ENCODE results near the gene GALNT17. TPM values are rescaled to one million over a fixed set of nuclear protein-coding genes. Genes with fewer than 3 reads are reported as not detected.

The GALNT17 gene
- total RNA-seq, 4 donors from 2014 or later = 66.0 to 97.9 (median 76.0) TPM

GRCh38 chr7:71221549-71221948 is 89.6 kb downstream of the GALNT17 start:
- Histone ChIP-seq H3K36me3 (no peaks in the 10 kb centered on the region), H3K9me3 (peaks cover 0 to 30% (median 5%) of the 10 kb centered on the region in 4 donors), H3K27ac (peak overlapping the region in 3 of 4 donors; percentile 37 to 80 (median 79)), H3K4me1 (peaks cover 0 to 15% (median 0%) of the 10 kb centered on the region in 4 donors), H3K4me3 (no peak overlapping the region), H3K27me3 (no peaks in the 10 kb centered on the region)
- DNase-seq (ENCODE audit: low spot score in 2 of 2) = no peak
- WGBS, 2 donors = 24 to 35% methylated on average over 3 of the region's 3 CpGs
- TF ChIP-seq POLR2A (IDR thresholded peaks at IDR 0.05) (no peak), EP300 (IDR thresholded peaks at IDR 0.05) (peak in 1 of 2 donors; percentile 42)

GRCh38 chr7:71227126-71227525 is 95.2 kb downstream of the GALNT17 start:
- no peak for DNase-seq (ENCODE audit: low spot score in 2 of 2)
- no peaks in the 10 kb centered on the region for H3K27me3 ChIP-seq
- H3K27ac ChIP-seq = no peak overlapping the region
- H3K4me1 ChIP-seq = peaks cover 0 to 7% (median 0%) of the 10 kb centered on the region in 4 donors
- TF ChIP-seq POLR2A (IDR thresholded peaks at IDR 0.05) = no peak
- H3K36me3 ChIP-seq = no peaks in the 10 kb centered on the region
- H3K9me3 ChIP-seq = peaks cover 0 to 19% (median 0%) of the 10 kb centered on the region in 4 donors
- WGBS, 2 donors = 81 to 83% methylated on average over 5 of the region's 5 CpGs
- no peak overlapping the region for H3K4me3 ChIP-seq

- Histone ChIP-seq H3K36me3 (no peaks in the 10 kb centered on the region), H3K27me3 (no peaks in the 10 kb centered on the region), H3K4me3 (no peak overlapping the region), H3K27ac (peak overlapping the region in 1 of 4 donors; percentile 2), H3K4me1 (peaks cover 0 to 4% (median 0%) of the 10 kb centered on the region in 4 donors), H3K9me3 (peaks cover 0 to 19% (median 0%) of the 10 kb centered on the region in 4 donors)
- DNase-seq (ENCODE audit: low spot score in 2 of 2) = no peak
- WGBS, 2 donors = 74 to 83% methylated on average over 10 of the region's 10 CpGs
- TF ChIP-seq CTCF (IDR thresholded peaks at IDR 0.05) (no peak), POLR2A (IDR thresholded peaks at IDR 0.05) (no peak), EP300 (IDR thresholded peaks at IDR 0.05) (no peak)
These were observed 97.2 kb downstream of the GALNT17 start for GRCh38 chr7:71229148-71229547.

DNA sequence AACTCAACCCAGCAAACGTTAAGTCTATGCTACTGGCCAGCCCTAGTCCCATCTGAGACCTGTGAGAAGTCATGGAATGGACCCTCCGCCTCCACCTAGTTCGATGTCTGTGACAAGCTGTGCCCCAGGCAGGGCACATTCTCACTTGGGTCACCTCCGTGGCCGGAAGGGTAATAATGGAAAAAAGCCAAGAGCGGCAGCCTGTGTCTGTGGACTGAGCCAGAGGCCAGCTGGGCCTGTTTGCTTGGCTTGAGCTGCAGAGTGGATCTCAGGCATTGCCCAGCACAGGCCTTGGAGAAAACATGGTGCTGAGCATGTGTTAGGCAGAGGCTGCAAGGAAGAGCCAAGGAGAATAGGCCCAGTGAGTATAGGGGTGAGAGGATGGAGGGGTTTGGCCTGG is 97.8 kb downstream of the GALNT17 start:
- H3K27ac ChIP-seq = peak overlapping the region in 2 of 4 donors; percentile 2 to 9
- H3K36me3 ChIP-seq = no peaks in the 10 kb centered on the region
- H3K9me3 ChIP-seq = peaks cover 0 to 19% (median 0%) of the 10 kb centered on the region in 4 donors
- TF ChIP-seq POLR2A (IDR thresholded peaks at IDR 0.05) = no peak
- no peak for TF ChIP-seq CTCF (IDR thresholded peaks at IDR 0.05)
- no peak for TF ChIP-seq EP300 (IDR thresholded peaks at IDR 0.05)
- H3K27me3 ChIP-seq = no peaks in the 10 kb centered on the region
- no peak overlapping the region for H3K4me3 ChIP-seq
- WGBS, 2 donors = 74 to 76% methylated on average over 6 of the region's 6 CpGs
- H3K4me1 ChIP-seq = peaks cover 0 to 4% (median under 1%) of the 10 kb centered on the region in 4 donors
- DNase-seq (ENCODE audit: low spot score in 2 of 2) = no peak

DNA sequence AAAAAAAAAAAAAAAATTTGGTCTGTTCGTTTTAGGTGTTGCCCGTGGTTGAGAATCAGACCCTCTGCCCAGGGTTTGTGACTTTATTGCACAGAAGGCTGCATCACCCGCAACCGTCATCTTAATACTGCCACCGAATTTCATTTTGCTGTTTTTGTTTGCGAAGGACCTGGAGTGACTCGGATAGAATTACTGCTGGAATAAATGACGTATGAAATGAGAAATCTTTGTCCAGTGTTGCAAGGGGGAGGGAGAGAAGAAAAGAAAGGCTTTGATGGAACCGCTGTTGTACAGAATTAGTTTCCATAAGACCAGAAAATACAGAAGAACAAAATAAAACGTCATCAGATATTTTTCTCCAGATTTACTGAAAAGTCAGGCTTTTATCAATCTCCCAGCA is 103.3 kb downstream of the GALNT17 start:
- no peak for DNase-seq (ENCODE audit: low spot score in 2 of 2)
- WGBS, 2 donors = 57 to 61% methylated on average over 10 of the region's 10 CpGs
- Histone ChIP-seq H3K36me3 (no peaks in the 10 kb centered on the region), H3K27me3 (no peaks in the 10 kb centered on the region), H3K4me3 (peak overlapping the region in 2 of 4 donors; percentile 2 to 4), H3K27ac (peak overlapping the region; percentile 69 to 95 (median 86)), H3K9me3 (peaks cover 0 to 8% (median 0%) of the 10 kb centered on the region in 4 donors), H3K4me1 (peaks cover 0 to 45% (median 15%) of the 10 kb centered on the region in 4 donors)
- TF ChIP-seq POLR2A (IDR thresholded peaks at IDR 0.05) = no peak
- peak in 1 of 2 donors; percentile 63 for TF ChIP-seq EP300 (IDR thresholded peaks at IDR 0.05)

DNA sequence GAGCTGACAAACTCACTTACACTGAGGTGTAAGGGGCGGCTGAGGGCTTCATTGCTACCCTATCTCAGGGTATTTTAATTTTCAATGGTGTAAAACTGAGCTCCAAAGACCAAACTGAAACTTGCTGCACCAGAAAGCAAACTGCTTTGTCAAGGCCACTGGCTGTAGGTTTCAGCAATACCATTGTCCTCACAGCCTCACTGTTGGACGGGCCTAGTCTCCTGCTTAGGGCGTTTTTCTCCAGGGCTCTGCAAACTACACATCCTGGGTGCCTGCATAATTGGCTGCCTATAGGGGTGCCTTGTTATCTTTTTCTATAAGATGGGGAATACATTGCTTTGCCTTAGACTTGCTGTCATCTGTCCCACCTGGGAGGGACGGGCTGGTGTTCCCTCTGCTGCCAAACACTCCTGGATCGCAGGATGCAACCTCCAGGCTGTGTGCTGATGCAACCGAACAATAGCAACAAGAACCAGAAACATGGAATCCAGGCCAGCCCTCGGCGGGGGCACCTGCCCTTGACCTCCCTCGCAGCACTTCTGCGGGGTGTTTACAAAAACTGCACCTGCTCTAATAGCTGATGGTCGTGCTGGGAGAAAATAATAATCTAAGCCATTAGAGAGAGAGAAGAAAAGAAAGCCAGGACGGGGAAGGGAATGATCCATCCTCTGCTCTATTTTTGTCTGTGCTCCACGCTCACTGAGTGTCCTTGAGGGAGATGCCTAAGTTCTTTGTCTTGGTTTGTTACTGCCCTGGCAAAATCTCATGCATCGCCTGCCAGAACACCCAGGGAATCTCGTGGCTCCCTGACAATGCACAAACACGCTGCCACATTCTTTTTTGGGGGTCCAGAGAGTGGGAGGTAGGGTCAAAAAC is 104.5 kb downstream of the GALNT17 start:
- peak overlapping the region; percentile 69 to 95 (median 86) for H3K27ac ChIP-seq

More for the DNA sequence above, 104.5 kb downstream of the GALNT17 start:
- Histone ChIP-seq H3K9me3 (peaks cover 0 to 5% (median 0%) of the 10 kb centered on the region in 4 donors), H3K27me3 (no peaks in the 10 kb centered on the region), H3K36me3 (no peaks in the 10 kb centered on the region), H3K4me1 (peaks cover 0 to 45% (median 15%) of the 10 kb centered on the region in 4 donors), H3K4me3 (no peak overlapping the region)
- peak in 1 of 2 donors; percentile 78 for TF ChIP-seq EP300 (IDR thresholded peaks at IDR 0.05)
- TF ChIP-seq CTCF (IDR thresholded peaks at IDR 0.05) = no peak
- 28 to 33% methylated on average over 16 of the region's 16 CpGs for WGBS, 2 donors
- DNase-seq (ENCODE audit: low spot score in 2 of 2) = no peak
